ENCODE data around the gene IL12RB1.
"Not testable (repeated sequence)": the region's sequence is repeated elsewhere in the genome, so short reads cannot be mapped to it uniquely, and the experiment has no call there.

IL12RB1 gene

DNA sequence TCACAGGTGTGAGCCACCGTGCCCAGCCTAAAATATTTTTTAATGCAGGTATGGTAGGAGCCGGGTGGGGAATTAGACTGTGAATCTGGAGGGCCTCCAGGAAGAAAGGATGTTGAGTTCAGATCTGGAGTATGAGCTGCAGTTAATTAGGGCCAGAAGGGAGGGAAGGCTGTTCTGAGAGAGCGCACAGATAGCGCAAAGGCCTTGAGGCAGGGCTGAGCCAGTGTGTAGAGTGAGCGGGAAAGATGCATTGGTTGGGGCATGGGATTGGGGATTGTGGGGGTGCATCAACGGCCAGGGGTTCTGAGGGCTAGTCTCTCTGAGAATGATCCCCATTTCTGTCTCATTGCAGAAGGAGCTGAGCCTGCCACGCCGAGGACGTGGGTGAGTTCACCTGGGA, 20.5 kb upstream of the IL12RB1 start:
- Histone ChIP-seq H3K9me3 (ENCODE audit: control extremely low read depth in 1 of 5, control insufficient read depth in 4 of 5, insufficient read depth in 2 of 5, low read depth in 1 of 5, low read length in 4 of 5) (no peaks in the 10 kb centered on the region), H3K36me3 (ENCODE audit: control insufficient read depth in 4 of 4, insufficient read depth in 4 of 4, low read length in 3 of 4) (peaks cover 0 to 3% (median 0%) of the 10 kb centered on the region in 4 experiments), H3K27me3 (replicated peaks in 2 of 5; ENCODE audit: control insufficient read depth in 4 of 5, insufficient read depth in 5 of 5, low read length in 4 of 5) (no peaks in the 10 kb centered on the region), H3K4me3 (ENCODE audit: control insufficient read depth in 1 of 7, extremely low read depth in 1 of 7, insufficient read depth in 4 of 7, low read depth in 2 of 7, low read length in 6 of 7) (no peak overlapping the region), H3K27ac (ENCODE audit: insufficient read depth in 1 of 2, low read depth in 1 of 2, low read length in 2 of 2, poor library complexity in 1 of 2, severe bottlenecking in 2 of 2) (no peak overlapping the region), H3K4me1 (ENCODE audit: control extremely low read depth in 1 of 4, control insufficient read depth in 4 of 4, insufficient read depth in 4 of 4, low read length in 3 of 4) (peaks cover 0 to 44% (median 30%) of the 10 kb centered on the region in 4 experiments)
- WGBS (ENCODE audit: insufficient coverage): 93% methylated on average over 5 of the region's 9 CpGs
- CTCF ChIA-PET: interaction anchor here (0.9 to 1.1 kb wide), 3 partner anchors 42 to 107 kb away, joined by 3 read pairs; partner anchors contain the start of gene ARRDC2
- POLR2A ChIA-PET: no interaction called here
- no peak for DNase-seq

DNA sequence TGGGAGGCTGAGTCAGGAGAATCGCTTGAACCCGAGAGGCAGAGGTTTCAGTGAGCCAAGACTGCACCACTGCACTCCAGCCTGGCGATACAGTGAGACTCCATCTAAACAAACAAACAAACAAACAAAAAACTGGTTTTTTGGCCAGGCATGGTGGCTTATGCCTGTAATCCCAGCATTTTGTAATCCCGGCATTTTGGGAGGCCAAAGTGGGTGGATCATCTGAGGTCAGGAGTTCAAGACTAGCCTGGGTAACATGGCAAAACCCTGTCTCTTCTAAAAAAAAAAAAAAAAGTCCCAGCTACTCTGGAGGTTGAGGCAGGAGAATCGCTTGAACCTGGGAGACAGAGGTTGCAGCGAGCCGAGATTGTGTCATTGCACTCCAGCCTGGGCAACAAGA, 18.5 kb upstream of the IL12RB1 start:
- ChIA-PET CTCF (interaction anchor here (1.0 to 1.6 kb wide), 3 partner anchors 8 to 58 kb away, joined by 3 read pairs; no protein-coding TSS in a partner anchor), POLR2A (interaction anchor here (0.6 to 0.8 kb wide), 2 partner anchors 168 to 218 kb away, joined by 6 read pairs; partner anchors contain the start of gene LSM4)
- not testable (repeated sequence) for DNase-seq; H3K27me3 ChIP-seq (replicated peaks in 2 of 5; ENCODE audit: control insufficient read depth in 4 of 5, insufficient read depth in 5 of 5, low read length in 4 of 5); H3K9me3 ChIP-seq (ENCODE audit: control extremely low read depth in 1 of 5, control insufficient read depth in 4 of 5, insufficient read depth in 2 of 5, low read depth in 1 of 5, low read length in 4 of 5); H3K27ac ChIP-seq (ENCODE audit: insufficient read depth in 1 of 2, low read depth in 1 of 2, low read length in 2 of 2, poor library complexity in 1 of 2, severe bottlenecking in 2 of 2); H3K4me3 ChIP-seq (ENCODE audit: control insufficient read depth in 1 of 7, extremely low read depth in 1 of 7, insufficient read depth in 4 of 7, low read depth in 2 of 7, low read length in 6 of 7); H3K36me3 ChIP-seq (ENCODE audit: control insufficient read depth in 4 of 4, insufficient read depth in 4 of 4, low read length in 3 of 4)
- WGBS (ENCODE audit: insufficient coverage): 82% methylated on average over 3 of the region's 7 CpGs
- peaks cover 0 to 40% (median 23%) of the 10 kb centered on the region in 4 experiments for H3K4me1 ChIP-seq (ENCODE audit: control extremely low read depth in 1 of 4, control insufficient read depth in 4 of 4, insufficient read depth in 4 of 4, low read length in 3 of 4)

DNA sequence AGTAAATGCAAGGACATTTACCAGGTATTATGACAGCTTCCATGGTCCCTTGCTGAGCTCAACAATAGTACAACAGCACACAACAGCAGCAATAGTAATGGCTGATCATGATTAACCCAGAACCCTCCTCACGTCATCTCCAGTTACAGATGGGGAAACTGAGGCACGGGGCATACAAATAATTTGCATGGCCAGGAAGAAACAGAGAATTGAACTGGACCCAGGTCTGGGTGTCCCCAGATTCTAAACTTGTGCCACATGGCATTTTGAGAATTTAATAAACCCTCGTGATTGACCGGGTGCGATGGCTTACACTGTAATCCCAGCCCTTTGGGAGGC, 18.0 kb upstream of the IL12RB1 start:
- peaks cover 0 to 35% (median 18%) of the 10 kb centered on the region in 4 experiments for H3K4me1 ChIP-seq (ENCODE audit: control extremely low read depth in 1 of 4, control insufficient read depth in 4 of 4, insufficient read depth in 4 of 4, low read length in 3 of 4)
- H3K27ac ChIP-seq (ENCODE audit: insufficient read depth in 1 of 2, low read depth in 1 of 2, low read length in 2 of 2, poor library complexity in 1 of 2, severe bottlenecking in 2 of 2): peak overlapping the region in 1 of 2 experiments; percentile 39
- peak overlapping the region; percentile 8 to 80 (median 68) for H3K4me3 ChIP-seq (ENCODE audit: control insufficient read depth in 1 of 7, extremely low read depth in 1 of 7, insufficient read depth in 4 of 7, low read depth in 2 of 7, low read length in 6 of 7)
- WGBS (ENCODE audit: insufficient coverage): 78% methylated on average over 5 of the region's 5 CpGs
- POLR2A ChIA-PET: no interaction called here
- CTCF ChIA-PET: interaction anchor here (1.0 to 1.6 kb wide), 5 partner anchors 9 to 59 kb away, joined by 3 read pairs; no protein-coding TSS in a partner anchor
- H3K36me3 ChIP-seq (ENCODE audit: control insufficient read depth in 4 of 4, insufficient read depth in 4 of 4, low read length in 3 of 4): no peaks in the 10 kb centered on the region
- no peaks in the 10 kb centered on the region for H3K9me3 ChIP-seq (ENCODE audit: control extremely low read depth in 1 of 5, control insufficient read depth in 4 of 5, insufficient read depth in 2 of 5, low read depth in 1 of 5, low read length in 4 of 5)
- DNase-seq: no peak
- H3K27me3 ChIP-seq (replicated peaks in 2 of 5; ENCODE audit: control insufficient read depth in 4 of 5, insufficient read depth in 5 of 5, low read length in 4 of 5): no peaks in the 10 kb centered on the region

DNA sequence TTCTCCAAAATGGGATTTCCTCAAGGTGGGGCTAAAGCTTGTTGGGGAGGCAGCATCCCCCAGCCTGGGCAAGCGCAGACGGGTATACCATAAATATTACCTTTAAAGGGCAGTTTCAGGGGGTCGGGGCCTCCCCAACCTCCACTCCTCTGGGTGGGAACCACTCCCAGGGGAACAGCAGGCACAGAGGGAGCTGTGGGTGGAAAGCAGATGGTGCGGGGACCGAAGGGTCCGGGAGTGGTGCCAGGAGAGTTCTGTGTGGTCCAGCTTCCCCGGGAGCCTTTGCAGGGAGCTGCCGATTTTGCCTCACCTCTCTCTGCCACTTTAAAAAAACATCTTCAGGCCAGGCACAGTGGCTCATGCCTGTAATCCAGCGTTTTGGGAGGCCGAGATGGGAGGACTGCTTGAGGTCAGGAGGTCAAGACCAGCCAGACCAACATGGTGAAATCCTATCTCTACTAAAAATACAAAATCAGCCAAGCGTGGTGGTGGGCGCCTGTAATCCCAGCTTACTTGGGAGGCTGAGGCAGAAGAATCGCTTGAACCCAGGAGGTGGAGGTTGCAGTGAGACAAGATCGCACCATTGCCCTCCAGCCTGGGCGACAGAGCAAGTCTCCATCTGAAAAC, 16.3 kb upstream of the IL12RB1 start:
- no peaks in the 10 kb centered on the region for H3K36me3 ChIP-seq (ENCODE audit: control insufficient read depth in 4 of 4, insufficient read depth in 4 of 4, low read length in 3 of 4)
- ChIA-PET CTCF (interaction anchor here (0.7 to 0.9 kb wide), 2 partner anchors 21 to 85 kb away, joined by 3 read pairs; no protein-coding TSS in a partner anchor), POLR2A (no interaction called here)
- H3K27ac ChIP-seq (ENCODE audit: insufficient read depth in 1 of 2, low read depth in 1 of 2, low read length in 2 of 2, poor library complexity in 1 of 2, severe bottlenecking in 2 of 2): no peak overlapping the region
- H3K4me1 ChIP-seq (ENCODE audit: control extremely low read depth in 1 of 4, control insufficient read depth in 4 of 4, insufficient read depth in 4 of 4, low read length in 3 of 4): peaks cover 3 to 33% (median 27%) of the 10 kb centered on the region in 4 experiments
- H3K9me3 ChIP-seq (ENCODE audit: control extremely low read depth in 1 of 5, control insufficient read depth in 4 of 5, insufficient read depth in 2 of 5, low read depth in 1 of 5, low read length in 4 of 5): no peaks in the 10 kb centered on the region
- H3K4me3 ChIP-seq (ENCODE audit: control insufficient read depth in 1 of 7, extremely low read depth in 1 of 7, insufficient read depth in 4 of 7, low read depth in 2 of 7, low read length in 6 of 7): no peak overlapping the region
- WGBS (ENCODE audit: insufficient coverage): 100% methylated on average over 10 of the region's 15 CpGs
- H3K27me3 ChIP-seq (replicated peaks in 2 of 5; ENCODE audit: control insufficient read depth in 4 of 5, insufficient read depth in 5 of 5, low read length in 4 of 5): peaks cover 0 to 4% (median 0%) of the 10 kb centered on the region in 5 experiments
- no peak for DNase-seq

DNA sequence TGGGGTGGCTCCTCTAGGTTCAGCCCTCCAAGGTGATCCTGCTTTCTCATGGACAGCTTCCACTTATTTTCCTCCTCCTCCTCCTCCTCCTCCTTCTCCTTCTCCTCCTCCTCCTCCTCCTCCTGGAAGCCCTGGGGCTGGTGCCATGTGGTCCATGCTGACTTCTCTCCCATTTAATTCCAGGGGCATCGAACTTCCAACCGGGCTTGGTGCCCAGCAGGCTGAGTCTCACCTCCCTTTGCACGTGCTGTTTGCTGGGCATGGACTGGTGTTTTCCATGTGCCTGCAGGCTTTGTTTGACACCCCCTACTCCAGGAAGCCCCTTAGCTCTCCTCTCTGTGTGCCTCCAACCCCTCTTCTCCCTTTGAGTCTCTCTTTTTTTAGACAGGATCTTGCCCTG, 14.5 kb upstream of the IL12RB1 start:
- H3K27me3 ChIP-seq (replicated peaks in 2 of 5; ENCODE audit: control insufficient read depth in 4 of 5, insufficient read depth in 5 of 5, low read length in 4 of 5): peaks cover 0 to 4% (median 0%) of the 10 kb centered on the region in 5 experiments
- POLR2A ChIA-PET: no interaction called here

DNA sequence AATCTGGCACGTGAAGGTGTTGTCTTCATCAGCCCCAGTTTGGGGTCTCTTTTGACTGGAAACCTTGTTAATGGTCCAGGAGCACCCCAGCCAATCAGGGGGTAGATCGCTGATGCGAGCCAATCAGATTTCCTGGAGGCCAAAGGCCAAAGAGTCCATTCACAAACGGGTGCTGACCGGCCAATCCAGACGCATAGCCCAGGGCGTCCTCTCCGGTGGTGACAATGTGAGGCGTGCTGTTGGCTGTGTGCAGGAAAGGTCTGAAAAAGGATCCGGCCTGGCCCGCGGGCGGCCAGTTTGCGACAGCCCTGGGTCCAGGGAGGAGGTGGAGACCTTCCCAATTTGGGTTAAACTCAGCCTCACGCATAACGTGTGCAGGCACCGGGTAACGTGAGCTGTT, 14.0 kb upstream of the IL12RB1 start:
- Histone ChIP-seq H3K27ac (ENCODE audit: insufficient read depth in 1 of 2, low read depth in 1 of 2, low read length in 2 of 2, poor library complexity in 1 of 2, severe bottlenecking in 2 of 2) (no peak overlapping the region), H3K27me3 (replicated peaks in 2 of 5; ENCODE audit: control insufficient read depth in 4 of 5, insufficient read depth in 5 of 5, low read length in 4 of 5) (peaks cover 0 to 4% (median 0%) of the 10 kb centered on the region in 5 experiments), H3K4me3 (ENCODE audit: control insufficient read depth in 1 of 7, extremely low read depth in 1 of 7, insufficient read depth in 4 of 7, low read depth in 2 of 7, low read length in 6 of 7) (no peak overlapping the region), H3K9me3 (ENCODE audit: control extremely low read depth in 1 of 5, control insufficient read depth in 4 of 5, insufficient read depth in 2 of 5, low read depth in 1 of 5, low read length in 4 of 5) (no peaks in the 10 kb centered on the region), H3K36me3 (ENCODE audit: control insufficient read depth in 4 of 4, insufficient read depth in 4 of 4, low read length in 3 of 4) (no peaks in the 10 kb centered on the region), H3K4me1 (ENCODE audit: control extremely low read depth in 1 of 4, control insufficient read depth in 4 of 4, insufficient read depth in 4 of 4, low read length in 3 of 4) (peaks cover 3 to 31% (median 27%) of the 10 kb centered on the region in 4 experiments)
- ChIA-PET CTCF (interaction anchor here (1.1 kb wide), 1 partner anchor 10 kb away, joined by 3 read pairs; no protein-coding TSS in a partner anchor), POLR2A (no interaction called here)
- no peak for DNase-seq
- WGBS (ENCODE audit: insufficient coverage): 93% methylated on average over 17 of the region's 18 CpGs

More for the DNA sequence above, 14.5 kb upstream of the IL12RB1 start:
- no peak for DNase-seq
- Histone ChIP-seq H3K36me3 (ENCODE audit: control insufficient read depth in 4 of 4, insufficient read depth in 4 of 4, low read length in 3 of 4) (no peaks in the 10 kb centered on the region), H3K4me3 (ENCODE audit: control insufficient read depth in 1 of 7, extremely low read depth in 1 of 7, insufficient read depth in 4 of 7, low read depth in 2 of 7, low read length in 6 of 7) (no peak overlapping the region), H3K4me1 (ENCODE audit: control extremely low read depth in 1 of 4, control insufficient read depth in 4 of 4, insufficient read depth in 4 of 4, low read length in 3 of 4) (peaks cover 3 to 31% (median 27%) of the 10 kb centered on the region in 4 experiments), H3K27ac (ENCODE audit: insufficient read depth in 1 of 2, low read depth in 1 of 2, low read length in 2 of 2, poor library complexity in 1 of 2, severe bottlenecking in 2 of 2) (no peak overlapping the region), H3K9me3 (ENCODE audit: control extremely low read depth in 1 of 5, control insufficient read depth in 4 of 5, insufficient read depth in 2 of 5, low read depth in 1 of 5, low read length in 4 of 5) (no peaks in the 10 kb centered on the region)
- CTCF ChIA-PET: no interaction called here
- 98% methylated on average over 3 of the region's 3 CpGs for WGBS (ENCODE audit: insufficient coverage)

DNA sequence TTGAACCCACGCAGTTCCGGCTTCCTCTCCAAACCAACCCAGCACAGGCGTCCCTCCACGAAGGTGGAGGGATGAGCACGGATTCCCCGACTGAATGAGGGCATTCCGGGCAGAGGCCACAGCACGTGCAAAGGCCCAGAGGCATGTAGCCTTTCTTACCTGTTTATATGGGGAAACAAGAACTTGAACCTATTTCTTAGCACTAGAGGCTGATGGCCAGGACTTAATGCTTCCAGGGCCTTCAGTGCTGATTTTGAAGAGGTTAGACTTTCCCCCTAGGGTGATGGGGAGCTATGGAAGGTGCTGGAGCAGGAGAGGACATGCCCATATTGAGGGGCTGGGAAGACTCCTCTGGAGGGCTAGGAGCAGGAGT, 12.9 kb upstream of the IL12RB1 start:
- Histone ChIP-seq H3K4me1 (ENCODE audit: control extremely low read depth in 1 of 4, control insufficient read depth in 4 of 4, insufficient read depth in 4 of 4, low read length in 3 of 4) (peaks cover 3 to 28% (median 25%) of the 10 kb centered on the region in 4 experiments), H3K4me3 (ENCODE audit: control insufficient read depth in 1 of 7, extremely low read depth in 1 of 7, insufficient read depth in 4 of 7, low read depth in 2 of 7, low read length in 6 of 7) (peak overlapping the region in 3 of 7 experiments; percentile 27 to 80 (median 54)), H3K9me3 (ENCODE audit: control extremely low read depth in 1 of 5, control insufficient read depth in 4 of 5, insufficient read depth in 2 of 5, low read depth in 1 of 5, low read length in 4 of 5) (no peaks in the 10 kb centered on the region), H3K36me3 (ENCODE audit: control insufficient read depth in 4 of 4, insufficient read depth in 4 of 4, low read length in 3 of 4) (no peaks in the 10 kb centered on the region), H3K27me3 (replicated peaks in 2 of 5; ENCODE audit: control insufficient read depth in 4 of 5, insufficient read depth in 5 of 5, low read length in 4 of 5) (peaks cover 0 to 4% (median 0%) of the 10 kb centered on the region in 5 experiments), H3K27ac (ENCODE audit: insufficient read depth in 1 of 2, low read depth in 1 of 2, low read length in 2 of 2, poor library complexity in 1 of 2, severe bottlenecking in 2 of 2) (no peak overlapping the region)
- ChIA-PET CTCF (interaction anchor here (1.1 to 2.1 kb wide), 2 partner anchors 9 to 11 kb away, joined by 3 to 9 read pairs; no protein-coding TSS in a partner anchor), POLR2A (no interaction called here)
- DNase-seq: no peak
- 89% methylated on average over 8 of the region's 8 CpGs for WGBS (ENCODE audit: insufficient coverage)
